Cardiac septum (tissue), 1 donor: Measurements from ENCODE around the gene MTG1. TPM values are rescaled to one million over a fixed set of nuclear protein-coding genes. Genes with fewer than 3 reads are reported as not detected.

Experiments used
- microRNA-seq: library from miRNA; unstranded; fragments of <30 nt; microRNA quantifications from one replicate; pipeline ENCODE4 v1.2.0, GENCODE V29; 2020
- total RNA-seq: library from RNA; stranded (reverse); fragmentation: NEBNext Ultra II Directional; extraction: Animal tissue kit (Norgen Biotek cat#: 25700); gene quantifications from one replicate; pipeline ENCODE4 v1.2.1, GENCODE V29; 2021
- donor health status: DM: no; HTN: no; CAD: no.

MTG1 gene
- total RNA-seq, 1 donor from 2014 or later, result 21.6 TPM

Small RNAs within 50 kb of the gene (microRNA-seq; reads per million reads assigned to microRNA genes)
- not detected for gene MIR3944

Other genes starting within 250 kb of the MTG1 start
- 0.05 TPM for gene KNDC1, start 233.9 kb upstream of the MTG1 start, total RNA-seq
- not detected for gene UTF1, start 163.9 kb upstream of the MTG1 start, total RNA-seq
- gene VENTX, start 156.3 kb upstream of the MTG1 start, total RNA-seq, result 0.40 TPM
- 4.3 TPM for gene ADAM8, start 117.3 kb upstream of the MTG1 start, total RNA-seq
- gene TUBGCP2, start 85.3 kb upstream of the MTG1 start, total RNA-seq, result 39.4 TPM
- 34.4 TPM for gene ZNF511, start 85.2 kb upstream of the MTG1 start, total RNA-seq
- gene CALY, start 57.3 kb upstream of the MTG1 start, total RNA-seq, result not detected
- gene PRAP1, start 46.8 kb upstream of the MTG1 start, total RNA-seq, result not detected
- gene FUOM, start 36.1 kb upstream of the MTG1 start, total RNA-seq, result 6.1 TPM
- gene ECHS1, start 20.8 kb upstream of the MTG1 start, total RNA-seq, result 152 TPM
- gene PAOX, start 14.9 kb upstream of the MTG1 start, total RNA-seq, result 2.9 TPM
- gene SPRN, start 30.5 kb downstream of the MTG1 start, total RNA-seq, result not detected
- gene SCART1, start 59.8 kb downstream of the MTG1 start, total RNA-seq, result 1.0 TPM
- gene CYP2E1, start 133.2 kb downstream of the MTG1 start, total RNA-seq, result 2.2 TPM
- 0.51 TPM for gene SYCE1, start 171.4 kb downstream of the MTG1 start, total RNA-seq
- not detected for gene FRG2B, start 232.6 kb downstream of the MTG1 start, total RNA-seq